GM10248 (cell line): Measurements from ENCODE around the gene SPRY2.

Experiments
- CTCF ChIA-PET: fragments of 300-600 bp; sonication (Branson Sonifier 250); formaldehyde crosslinking; extraction: SDS; loops from one replicate; lab custom pipeline; 2021; ENCODE audit warnings: antibody characterized with exemption; lab: Yijun Ruan, JAX
- POLR2A ChIA-PET: fragments of 350-650 bp; sonication (Branson Sonifier 250); formaldehyde crosslinking; extraction: SDS; loops from one replicate; lab custom pipeline; 2020; ENCODE audit warnings: antibody characterized with exemption; lab: Yijun Ruan, JAX
- DNase-seq: peaks from one replicate; pipeline ENCODE4 v3.0.0; 2012; ENCODE audit errors: extremely low spot score
- CTCF ChIP-seq: IDR thresholded peaks from 2 replicates; pipeline ENCODE4 v1.5.1; 2012; ENCODE audit warnings: mild to moderate bottlenecking, low read depth; ENCODE audit errors: extremely low read depth, missing control alignments, control extremely low read depth

The SPRY2 gene

GRCh38 chr13:80338781-80339562, 2.0 kb downstream of the SPRY2 start:
- DNase-seq = peak; percentile 40
- TF ChIP-seq CTCF = peak; percentile 27
- POLR2A ChIA-PET = no interaction called here
- CTCF ChIA-PET = interaction anchor here (0.9 to 1.7 kb wide), 3 partner anchors 10 to 21 kb away, joined by 3 to 4 read pairs (median 3); no protein-coding TSS in a partner anchor

GRCh38 chr13:80337288-80338081, 3.4 kb downstream of the SPRY2 start:
- no peak for TF ChIP-seq CTCF
- DNase-seq = no peak
- POLR2A ChIA-PET = no interaction called here
- CTCF ChIA-PET = no interaction called here

- ChIA-PET CTCF (no interaction called here), POLR2A (no interaction called here)
- no peak for DNase-seq
- TF ChIP-seq CTCF = no peak
Measured at GRCh38 chr13:80336776-80337287, 4.1 kb downstream of the SPRY2 start.

GRCh38 chr13:80336370-80336769, 4.6 kb downstream of the SPRY2 start:
- ChIA-PET CTCF (no interaction called here), POLR2A (no interaction called here)
- DNase-seq = no peak
- no peak for TF ChIP-seq CTCF

GRCh38 chr13:80334597-80335260, 6.2 kb downstream of the SPRY2 start:
- TF ChIP-seq CTCF = no peak
- POLR2A ChIA-PET = no interaction called here
- CTCF ChIA-PET = interaction anchor here (0.8 to 1.2 kb wide), 2 partner anchors 8 to 63 kb away, joined by 3 read pairs; no protein-coding TSS in a partner anchor
- no peak for DNase-seq

- CTCF ChIA-PET = no interaction called here
- no peak for DNase-seq
- TF ChIP-seq CTCF = no peak
- POLR2A ChIA-PET = no interaction called here
Measured at GRCh38 chr13:80331984-80332383, 8.9 kb downstream of the SPRY2 start.
